Measurements from ENCODE around the gene HEXIM1.

Gene HEXIM1

GRCh38 chr17:45172541-45173286 lies 24.4 kb downstream of the HEXIM1 start:
- DNase-seq, result peak; percentile 24 to 33

- DNase-seq, result no peak
Observed at GRCh38 chr17:45175759-45176115, 27.5 kb downstream of the HEXIM1 start.

GRCh38 chr17:45177563-45177962 lies 29.3 kb downstream of the HEXIM1 start:
- DNase-seq, result no peak

- no peak for DNase-seq
Observed at GRCh38 chr17:45184144-45184543, 35.9 kb downstream of the HEXIM1 start.

- no peak for DNase-seq
Observed at GRCh38 chr17:45186801-45187354, 38.6 kb downstream of the HEXIM1 start.

- no peak for DNase-seq
Observed at GRCh38 chr17:45189009-45189408, 40.7 kb downstream of the HEXIM1 start.

- DNase-seq, result no peak
Observed at GRCh38 chr17:45190503-45191255, 42.4 kb downstream of the HEXIM1 start.

GRCh38 chr17:45195424-45195823 lies 47.1 kb downstream of the HEXIM1 start:
- DNase-seq, result no peak

- DNase-seq, result no peak
Observed at GRCh38 chr17:45197108-45197507, 48.8 kb downstream of the HEXIM1 start.

GRCh38 chr17:45197555-45198334 lies 49.5 kb downstream of the HEXIM1 start:
- DNase-seq, result peak; percentile 84 to 85

GRCh38 chr17:45200701-45201100 lies 52.4 kb downstream of the HEXIM1 start:
- DNase-seq, result no peak

- no peak for DNase-seq
Observed at GRCh38 chr17:45201457-45201856, 53.2 kb downstream of the HEXIM1 start.
